SK-N-SH (cell line): Measurements from ENCODE around the gene BRCA2. TPM values are rescaled to one million over a fixed set of nuclear protein-coding genes. Genes with fewer than 3 reads are reported as not detected.

Experiments
- CTCF ChIA-PET: fragments of 300-600, 350-600 bp; formaldehyde crosslinking; extraction: SDS; loops from one replicate; lab custom pipeline; 2021; lab: Yijun Ruan, JAX
- POLR2A ChIA-PET: fragments of 350-600 bp; sonication (Branson Sonifier 250); formaldehyde crosslinking; extraction: SDS; loops from one replicate; lab custom pipeline; 2020; ENCODE audit warnings: antibody characterized with exemption, inconsistent platforms; lab: Yijun Ruan, JAX
- DNase-seq: peaks from one replicate; pipeline ENCODE4 v3.0.0; 2012
- H2AFZ ChIP-seq: fragments of 200-600 bp; sonication (generic); 2 replicates; pipeline ENCODE4 v1.8.1; 2016; ENCODE audit warnings: antibody characterized with exemption, mild to moderate bottlenecking, low read depth
- H3F3A ChIP-seq: fragments of 200-600 bp; sonication (generic); replicated peaks from 2 replicates; pipeline ENCODE3; 2016; ENCODE audit warnings: antibody characterized with exemption, mild to moderate bottlenecking; ENCODE audit not compliant: insufficient read depth
- H3K27ac ChIP-seq, 2 experiments: fragments of 200-500 bp in 1 of 2; fragments of 200-600 bp in 1 of 2; sonication (Bioruptor generic) in 1 of 2; sonication (generic), shearing (Covaris generic) in 1 of 2; 2 replicates each; pipeline versions ENCODE4 v1.5.1 to v1.6.1; 2014 to 2016; ENCODE audit warnings: low read depth in 2 of 2, inconsistent platforms in 1 of 2, low read length in 1 of 2, mild to moderate bottlenecking in 1 of 2, mixed read lengths in 1 of 2
- H3K27me3 ChIP-seq: fragments of 200-600 bp; sonication (generic), shearing (Covaris generic); 2 replicates; pipeline ENCODE4 v1.6.1; 2016; ENCODE audit warnings: mixed run types; ENCODE audit not compliant: insufficient read depth
- H3K36me3 ChIP-seq, 2 experiments: fragments of 200-500 bp in 1 of 2; fragments of 200-600 bp in 1 of 2; sonication (Bioruptor generic) in 1 of 2; sonication (generic) in 1 of 2; replicated peaks in 1 of 2; 2 replicates each; pipeline versions ENCODE3 to v1.5.1; 2014 to 2016; ENCODE audit warnings: low read length in 1 of 2, mild to moderate bottlenecking in 1 of 2; ENCODE audit not compliant: insufficient read depth in 2 of 2, control insufficient read depth in 1 of 2
- H3K4me1 ChIP-seq, 2 experiments: fragments of 200-500 bp in 1 of 2; fragments of 200-600 bp in 1 of 2; sonication (Bioruptor generic) in 1 of 2; sonication (generic), shearing (Covaris generic) in 1 of 2; 2 replicates each; pipeline versions ENCODE4 v1.5.1 to v1.6.1; 2014 to 2016; ENCODE audit warnings: low read depth in 1 of 2, low read length in 1 of 2, mixed run types in 1 of 2; ENCODE audit not compliant: insufficient read depth in 2 of 2, control insufficient read depth in 1 of 2
- H3K4me2 ChIP-seq: fragments of 200-600 bp; sonication (generic), shearing (Covaris generic); 2 replicates; pipeline ENCODE4 v1.6.1; 2017; ENCODE audit warnings: mixed run types
- H3K4me3 ChIP-seq, 2 experiments: fragments of 200-500 bp in 1 of 2; fragments of 200-600 bp in 1 of 2; sonication (Bioruptor generic) in 1 of 2; sonication (generic), shearing (Covaris generic) in 1 of 2; 2 replicates each; pipeline versions ENCODE4 v1.5.1 to v1.8.1; 2014 to 2016; ENCODE audit warnings: low read depth in 2 of 2, inconsistent platforms in 1 of 2, low read length in 1 of 2, mild to moderate bottlenecking in 1 of 2, mixed read lengths in 1 of 2, moderate library complexity in 1 of 2
- H3K79me2 ChIP-seq: fragments of 200-600 bp; sonication (generic); 2 replicates; pipeline ENCODE4 v1.8.1; 2017; ENCODE audit warnings: mild to moderate bottlenecking; ENCODE audit not compliant: insufficient read depth
- H3K9ac ChIP-seq: fragments of 200-600 bp; sonication (generic); 2 replicates; pipeline ENCODE4 v1.6.1; 2017; ENCODE audit warnings: mixed run types
- H3K9me2 ChIP-seq: fragments of 200-600 bp; sonication (generic); 2 replicates; pipeline ENCODE4 v1.6.1; 2017; ENCODE audit warnings: mixed run types
- H3K9me3 ChIP-seq: fragments of 200-600 bp; sonication (generic); 2 replicates; pipeline ENCODE4 v1.6.1; 2017; ENCODE audit warnings: mixed run types, mild to moderate bottlenecking, moderate library complexity
- H4K20me1 ChIP-seq: fragments of 200-600 bp; sonication (generic); 2 replicates; pipeline ENCODE4 v1.6.1; 2017; ENCODE audit warnings: mild to moderate bottlenecking, mixed run types; ENCODE audit not compliant: insufficient read depth
- CHD2 ChIP-seq: fragments of 150-350 bp; IDR thresholded peaks from 2 replicates; pipeline ENCODE4 v1.6.1; 2018; ENCODE audit warnings: low read length; ENCODE audit not compliant: partially characterized antibody
- ELF1 ChIP-seq: IDR thresholded peaks from 2 replicates; pipeline ENCODE4 v1.4.0; 2012
- GABPA ChIP-seq: IDR thresholded peaks from 2 replicates; pipeline ENCODE4 v1.4.0; 2012; ENCODE audit warnings: low read depth, mild to moderate bottlenecking
- IRF3 ChIP-seq: fragments of 150-350 bp; IDR thresholded peaks from 2 replicates; pipeline ENCODE4 v1.6.1; 2016; ENCODE audit warnings: mild to moderate bottlenecking, low read depth, low read length
- JUND ChIP-seq: IDR thresholded peaks from 2 replicates; pipeline ENCODE4 v1.4.0; 2012
- MAX ChIP-seq: IDR thresholded peaks from 2 replicates; pipeline ENCODE4 v1.4.0; 2012; ENCODE audit warnings: low read depth
- MXI1 ChIP-seq: IDR thresholded peaks from 2 replicates; pipeline ENCODE4 v1.6.1; 2012; ENCODE audit warnings: mild to moderate bottlenecking, low read depth, low read length, improper control_type of control experiment
- NFIC ChIP-seq: IDR thresholded peaks from 2 replicates; pipeline ENCODE4 v1.4.0; 2012; ENCODE audit warnings: borderline replicate concordance
- NRF1 ChIP-seq: IDR thresholded peaks from 2 replicates; pipeline ENCODE4 v1.6.1; 2012; ENCODE audit warnings: low read depth, mild to moderate bottlenecking, low read length
- POLR2AphosphoS5 ChIP-seq: IDR thresholded peaks from 2 replicates; pipeline ENCODE4 v1.6.1; 2012; ENCODE audit warnings: low read depth, low read length
- REST ChIP-seq: IDR thresholded peaks from 2 replicates; pipeline ENCODE4 v1.6.1; 2012; ENCODE audit warnings: mild to moderate bottlenecking, low read depth, low read length, moderate library complexity
- RFX5 ChIP-seq: IDR thresholded peaks from 2 replicates; pipeline ENCODE4 v1.6.1; 2012; ENCODE audit warnings: mild to moderate bottlenecking, improper control_type of control experiment, low read length
- SIN3A ChIP-seq: IDR thresholded peaks from 2 replicates; pipeline ENCODE4 v1.6.1; 2012; ENCODE audit warnings: low read depth, mild to moderate bottlenecking, low read length, moderate library complexity, borderline replicate concordance
- TAF1 ChIP-seq: IDR thresholded peaks from 2 replicates; pipeline ENCODE4 v1.6.1; 2012; ENCODE audit warnings: low read depth, mild to moderate bottlenecking, low read length, moderate library complexity, borderline replicate concordance
- TCF12 ChIP-seq: IDR thresholded peaks from 2 replicates; pipeline ENCODE4 v1.4.0; 2012
- USF1 ChIP-seq: IDR thresholded peaks from 2 replicates; pipeline ENCODE4 v1.4.0; 2012; ENCODE audit warnings: low read depth, borderline replicate concordance
- WGBS: methylation state at CpG from one replicate; pipeline ENCODE4 v1.1.6; 2017; ENCODE audit warnings: low lambda C conversion rate; 5-methylcytosine and 5-hydroxymethylcytosine counted together
- polyA plus RNA-seq, 3 experiments: library from polyadenylated mRNA; depleted of rRNA; stranded (reverse); fragments of >200 nt; gene quantifications; 2 replicates each; pipeline ENCODE4 v1.2.3, GENCODE V29; 2012
- TF ChIP-seq, protein P1 (sequence below): IDR thresholded peaks from 2 replicates; pipeline ENCODE4 v1.4.0; 2012; ENCODE audit warnings: low read depth, borderline replicate concordance
- TF ChIP-seq, protein P2 (sequence below): fragments of 150-350 bp; IDR thresholded peaks from 2 replicates; pipeline ENCODE4 v1.6.1; 2017; ENCODE audit warnings: antibody characterized with exemption, low read length, low read depth, borderline replicate concordance

BRCA2 gene
- 0.81 and 1.6 TPM in 2 replicates for polyA plus RNA-seq (2012; rRNA removed)
- polyA plus RNA-seq (2012; cell fraction: cytosol; rRNA removed): 0.85 and 1.1 TPM in 2 replicates
- polyA plus RNA-seq (2012; cell fraction: nucleus; rRNA removed): 2.9 and 4.9 TPM in 2 replicates

DNA sequence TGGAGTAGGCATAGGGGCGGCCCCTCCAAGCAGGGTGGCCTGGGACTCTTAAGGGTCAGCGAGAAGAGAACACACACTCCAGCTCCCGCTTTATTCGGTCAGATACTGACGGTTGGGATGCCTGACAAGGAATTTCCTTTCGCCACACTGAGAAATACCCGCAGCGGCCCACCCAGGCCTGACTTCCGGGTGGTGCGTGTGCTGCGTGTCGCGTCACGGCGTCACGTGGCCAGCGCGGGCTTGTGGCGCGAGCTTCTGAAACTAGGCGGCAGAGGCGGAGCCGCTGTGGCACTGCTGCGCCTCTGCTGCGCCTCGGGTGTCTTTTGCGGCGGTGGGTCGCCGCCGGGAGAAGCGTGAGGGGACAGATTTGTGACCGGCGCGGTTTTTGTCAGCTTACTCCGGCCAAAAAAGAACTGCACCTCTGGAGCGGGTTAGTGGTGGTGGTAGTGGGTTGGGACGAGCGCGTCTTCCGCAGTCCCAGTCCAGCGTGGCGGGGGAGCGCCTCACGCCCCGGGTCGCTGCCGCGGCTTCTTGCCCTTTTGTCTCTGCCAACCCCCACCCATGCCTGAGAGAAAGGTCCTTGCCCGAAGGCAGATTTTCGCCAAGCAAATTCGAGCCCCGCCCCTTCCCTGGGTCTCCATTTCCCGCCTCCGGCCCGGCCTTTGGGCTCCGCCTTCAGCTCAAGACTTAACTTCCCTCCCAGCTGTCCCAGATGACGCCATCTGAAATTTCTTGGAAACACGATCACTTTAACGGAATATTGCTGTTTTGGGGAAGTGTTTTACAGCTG lies at the start of gene BRCA2, which contains the start of gene ZAR1L:
Gene BRCA2 (plus strand): TSS at position 271 of the 790 bp plus-strand sequence. CDS start 953 bp downstream, outside the sequence.
Gene ZAR1L (minus strand): TSS at position 126 of the 790 bp plus-strand sequence. CDS start 3,438 bp downstream, outside the sequence.
- POLR2A ChIA-PET: interaction anchor here (0.9 to 1.8 kb wide), 6 partner anchors 10 to 469 kb away, joined by 3 to 4 read pairs (median 3); partner anchors contain the start of gene FRY

More for the DNA sequence above, at the start of gene BRCA2, which contains the start of gene ZAR1L:
- CTCF ChIA-PET: interaction anchor here (0.7 to 2.7 kb wide), 8 partner anchors 10 to 405 kb away, joined by 3 to 11 read pairs (median 4); no protein-coding TSS in a partner anchor
- H4K20me1 ChIP-seq: no peaks in the 10 kb centered on the region
- peak within 1 kb of the TSS; percentile 89 to 90 for H3K27ac ChIP-seq
- 3% methylated on average over 25 of the region's 60 CpGs for WGBS
- peak within 1 kb of the TSS; percentile 100 for H2AFZ ChIP-seq
- peaks cover 19% of the 10 kb centered on the region; the same call in 1 of the 2 replicates for H3K79me2 ChIP-seq
- H3K9ac ChIP-seq: peak within 1 kb of the TSS; percentile 84
- peak within 1 kb of the TSS; percentile 90 to 97 for H3K4me3 ChIP-seq
- H3K4me2 ChIP-seq: peak within 1 kb of the TSS; percentile 83
- DNase-seq: peak; percentile 90
- peaks cover 7 to 15% of the 10 kb centered on the region in 2 experiments for H3K36me3 ChIP-seq
- no peaks in the 10 kb centered on the region for H3K27me3 ChIP-seq
- H3K4me1 ChIP-seq: peaks cover 0 to 6% of the 10 kb centered on the region in 2 experiments; a peak in 2 of 4 replicates
- no peaks in the 10 kb centered on the region for H3K9me3 ChIP-seq
- H3F3A ChIP-seq: no peaks in the 10 kb centered on the region
- no peaks in the 10 kb centered on the region for H3K9me2 ChIP-seq
- TF ChIP-seq NFIC: no peak
- TF ChIP-seq GABPA: peak; percentile 44
- no peak for TF ChIP-seq JUND
- no peak for TF ChIP-seq IRF3
- TF ChIP-seq MXI1: peak; percentile 95
- TF ChIP-seq NRF1: peak; percentile 40; the same call in 1 of the 2 replicates
- peak; percentile 89 for TF ChIP-seq MAX
- TF ChIP-seq, protein P1, sequence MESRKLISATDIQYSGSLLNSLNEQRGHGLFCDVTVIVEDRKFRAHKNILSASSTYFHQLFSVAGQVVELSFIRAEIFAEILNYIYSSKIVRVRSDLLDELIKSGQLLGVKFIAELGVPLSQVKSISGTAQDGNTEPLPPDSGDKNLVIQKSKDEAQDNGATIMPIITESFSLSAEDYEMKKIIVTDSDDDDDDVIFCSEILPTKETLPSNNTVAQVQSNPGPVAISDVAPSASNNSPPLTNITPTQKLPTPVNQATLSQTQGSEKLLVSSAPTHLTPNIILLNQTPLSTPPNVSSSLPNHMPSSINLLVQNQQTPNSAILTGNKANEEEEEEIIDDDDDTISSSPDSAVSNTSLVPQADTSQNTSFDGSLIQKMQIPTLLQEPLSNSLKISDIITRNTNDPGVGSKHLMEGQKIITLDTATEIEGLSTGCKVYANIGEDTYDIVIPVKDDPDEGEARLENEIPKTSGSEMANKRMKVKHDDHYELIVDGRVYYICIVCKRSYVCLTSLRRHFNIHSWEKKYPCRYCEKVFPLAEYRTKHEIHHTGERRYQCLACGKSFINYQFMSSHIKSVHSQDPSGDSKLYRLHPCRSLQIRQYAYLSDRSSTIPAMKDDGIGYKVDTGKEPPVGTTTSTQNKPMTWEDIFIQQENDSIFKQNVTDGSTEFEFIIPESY: no peak
- TF ChIP-seq REST: 0 out of 2 replicates have a peak, but pooled peaks have one; percentile 23
- TF ChIP-seq POLR2AphosphoS5: peak; percentile 83
- peak; percentile 99 for TF ChIP-seq USF1
- TF ChIP-seq ELF1: peak; percentile 99
- no peak; the same call in 1 of the 2 replicates for TF ChIP-seq TCF12
- peak; percentile 97 for TF ChIP-seq SIN3A
- no peak for TF ChIP-seq RFX5
- TF ChIP-seq, protein P2, sequence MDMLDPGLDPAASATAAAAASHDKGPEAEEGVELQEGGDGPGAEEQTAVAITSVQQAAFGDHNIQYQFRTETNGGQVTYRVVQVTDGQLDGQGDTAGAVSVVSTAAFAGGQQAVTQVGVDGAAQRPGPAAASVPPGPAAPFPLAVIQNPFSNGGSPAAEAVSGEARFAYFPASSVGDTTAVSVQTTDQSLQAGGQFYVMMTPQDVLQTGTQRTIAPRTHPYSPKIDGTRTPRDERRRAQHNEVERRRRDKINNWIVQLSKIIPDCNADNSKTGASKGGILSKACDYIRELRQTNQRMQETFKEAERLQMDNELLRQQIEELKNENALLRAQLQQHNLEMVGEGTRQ: peak; percentile 91
- TF ChIP-seq CHD2: peak; percentile 67
- 0 out of 2 replicates have a peak, but pooled peaks have one; percentile 34 for TF ChIP-seq TAF1
